ENCODE data around the gene EBLN2.

The EBLN2 gene

GRCh38 chr3:73061416-73061815 lies at the start of gene EBLN2:
Gene EBLN2, plus strand, starts transcription at chr3:73061659. Its CDS starts 423 bp downstream, at chr3:73062082.
- DNase-seq = no peak

GRCh38 chr3:73018298-73018697 lies 43.2 kb upstream of the EBLN2 start:
- no peak for DNase-seq

- DNase-seq = no peak
Observed at GRCh38 chr3:73018790-73019441, 42.5 kb upstream of the EBLN2 start.

GRCh38 chr3:73021301-73021835 lies 40.1 kb upstream of the EBLN2 start:
- no peak for DNase-seq

- no peak for DNase-seq
Observed at GRCh38 chr3:73024836-73025235, 36.6 kb upstream of the EBLN2 start.

- no peak for DNase-seq
Observed at GRCh38 chr3:73026111-73026759, 35.2 kb upstream of the EBLN2 start.

GRCh38 chr3:73026760-73027113 lies 34.7 kb upstream of the EBLN2 start:
- no peak for DNase-seq

- DNase-seq = no peak
Observed at GRCh38 chr3:73028803-73029202, 32.7 kb upstream of the EBLN2 start.

GRCh38 chr3:73029321-73029796 lies 32.1 kb upstream of the EBLN2 start:
- DNase-seq = no peak

GRCh38 chr3:73030073-73030597 lies 31.3 kb upstream of the EBLN2 start:
- DNase-seq = no peak

GRCh38 chr3:73031573-73032103 lies 29.8 kb upstream of the EBLN2 start:
- no peak for DNase-seq

- no peak for DNase-seq
Observed at GRCh38 chr3:73036694-73037591, 24.5 kb upstream of the EBLN2 start.

GRCh38 chr3:73041537-73041936 lies 19.9 kb upstream of the EBLN2 start:
- DNase-seq = no peak

- no peak for DNase-seq
Observed at GRCh38 chr3:73043414-73043813, 18.0 kb upstream of the EBLN2 start.

GRCh38 chr3:73045391-73045790 lies 16.1 kb upstream of the EBLN2 start:
- DNase-seq = no peak

- DNase-seq = no peak
Observed at GRCh38 chr3:73046195-73046594, 15.3 kb upstream of the EBLN2 start.

- no peak for DNase-seq
Observed at GRCh38 chr3:73049319-73049718, 12.1 kb upstream of the EBLN2 start.

GRCh38 chr3:73052857-73053256 lies 8.6 kb upstream of the EBLN2 start:
- no peak for DNase-seq

- DNase-seq = no peak
Observed at GRCh38 chr3:73055583-73055982, 5.9 kb upstream of the EBLN2 start.

- no peak for DNase-seq
Observed at GRCh38 chr3:73056014-73056844, 5.2 kb upstream of the EBLN2 start.

GRCh38 chr3:73056845-73057150 lies 4.7 kb upstream of the EBLN2 start:
- DNase-seq = no peak

GRCh38 chr3:73060302-73060723 lies 1.1 kb upstream of the EBLN2 start:
- DNase-seq = no peak

Data from activated effector memory CD4-positive, alpha-beta T cell treated with Interleukin-2 at 50 U/mL for 16 hours (primary cell).